SU-DHL-6 (cell line): ENCODE measurements around the gene INPP5A.

Source experiments
- H2AFZ ChIP-seq: fragments of 200-600 bp; sonication (generic); 2 replicates; pipeline ENCODE4 v1.6.1; 2014; ENCODE audit warnings: low read depth, mild to moderate bottlenecking, moderate library complexity, mixed read lengths, antibody characterized with exemption, low read length; ENCODE audit not compliant: severe bottlenecking
- H3F3A ChIP-seq: fragments of 200-600 bp; shearing (Covaris generic); 2 replicates; pipeline ENCODE4 v1.6.0; 2016; ENCODE audit warnings: antibody characterized with exemption, mild to moderate bottlenecking; ENCODE audit not compliant: insufficient read depth
- H3K27ac ChIP-seq: fragments of 200-600 bp; sonication (generic); 2 replicates; pipeline ENCODE4 v1.5.1; 2016; ENCODE audit warnings: low read depth, mild to moderate bottlenecking, low read length, moderate library complexity, mixed read lengths
- H3K27me3 ChIP-seq: fragments of 200-600 bp; sonication (generic), shearing (Covaris generic); 2 replicates; pipeline ENCODE4 v1.6.0; 2014; ENCODE audit warnings: mild to moderate bottlenecking, low read length
- H3K36me3 ChIP-seq: fragments of 200-600 bp; sonication (generic); 2 replicates; pipeline ENCODE4 v1.6.1; 2014; ENCODE audit warnings: mild to moderate bottlenecking, low read length, mixed read lengths
- H3K4me2 ChIP-seq: fragments of 300-600, 200-600 bp; shearing (Covaris generic), sonication (generic); 2 replicates; pipeline ENCODE4 v1.6.0; 2014; ENCODE audit warnings: low read length, low read depth, mild to moderate bottlenecking; ENCODE audit not compliant: poor library complexity, severe bottlenecking
- H3K4me3 ChIP-seq: fragments of 200-600 bp; sonication (generic); 2 replicates; pipeline ENCODE4 v1.5.1; 2014; ENCODE audit warnings: antibody characterized with exemption, low read length, mild to moderate bottlenecking, mixed read lengths; ENCODE audit not compliant: insufficient read depth, poor library complexity, severe bottlenecking
- H3K79me2 ChIP-seq: fragments of 200-600 bp; sonication (generic); 2 replicates; pipeline ENCODE4 v1.6.1; 2014; ENCODE audit warnings: mild to moderate bottlenecking, low read length, moderate library complexity; ENCODE audit not compliant: insufficient read depth
- H3K9ac ChIP-seq: fragments of 200-600 bp; sonication (generic); 2 replicates; pipeline ENCODE4 v1.7.0; 2014; ENCODE audit warnings: mild to moderate bottlenecking, low read length
- H3K9me2 ChIP-seq: fragments of 200-600 bp; sonication (generic); replicated peaks from 2 replicates; pipeline ENCODE4 v1.6.1; 2014; ENCODE audit warnings: low read length; ENCODE audit not compliant: insufficient read depth
- H3K9me3 ChIP-seq: fragments of 200-600 bp; sonication (generic); 2 replicates; pipeline ENCODE4 v1.6.1; 2014; ENCODE audit warnings: low read length, mixed read lengths; ENCODE audit not compliant: insufficient read depth
- H4K20me1 ChIP-seq: fragments of 200-600 bp; sonication (generic); 2 replicates; pipeline ENCODE4 v1.6.1; 2014; ENCODE audit warnings: low read depth, mild to moderate bottlenecking, antibody characterized with exemption, low read length, moderate library complexity, mixed read lengths
- EZH2phosphoT487 ChIP-seq: fragments of 200-600 bp; sonication (generic), shearing (Covaris generic); conservative IDR thresholded peaks from 2 replicates; pipeline ENCODE4 v1.6.1; 2018; ENCODE audit warnings: mild to moderate bottlenecking, antibody characterized with exemption, low read length, moderate library complexity, mixed read lengths
- TF ChIP-seq, protein P1 (sequence below): fragments of 200-600 bp; sonication (generic); IDR thresholded peaks from one replicate; pipeline ENCODE4 v1.5.1; 2017; ENCODE audit warnings: antibody characterized with exemption, mild to moderate bottlenecking, low read length, moderate library complexity; ENCODE audit not compliant: insufficient read depth, poor library complexity, severe bottlenecking

INPP5A gene

DNA sequence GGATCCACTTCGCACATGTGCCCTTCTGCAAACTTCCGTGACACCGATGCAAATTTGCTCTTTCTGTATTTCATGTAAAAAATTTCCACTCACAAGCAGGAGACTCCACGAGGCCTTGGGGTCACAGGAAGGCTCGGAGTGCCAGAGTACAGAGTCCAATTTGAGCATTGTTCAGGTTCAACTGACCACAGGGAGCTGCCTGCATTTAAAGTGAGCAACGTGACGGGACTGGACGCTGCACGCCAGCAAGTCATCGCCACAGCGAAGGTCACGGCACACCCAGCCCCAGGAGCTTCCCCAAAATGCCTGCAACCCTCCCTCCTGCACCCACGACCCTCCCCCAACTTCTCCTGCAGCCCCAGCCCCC, 289.8 kb downstream of the INPP5A start:
- H3K9me3 ChIP-seq: peaks cover 23% of the 10 kb centered on the region; the same call in 1 of the 2 replicates
- no peak overlapping the region for H3K9ac ChIP-seq
- no peak for TF ChIP-seq EZH2phosphoT487
- TF ChIP-seq, protein P1, sequence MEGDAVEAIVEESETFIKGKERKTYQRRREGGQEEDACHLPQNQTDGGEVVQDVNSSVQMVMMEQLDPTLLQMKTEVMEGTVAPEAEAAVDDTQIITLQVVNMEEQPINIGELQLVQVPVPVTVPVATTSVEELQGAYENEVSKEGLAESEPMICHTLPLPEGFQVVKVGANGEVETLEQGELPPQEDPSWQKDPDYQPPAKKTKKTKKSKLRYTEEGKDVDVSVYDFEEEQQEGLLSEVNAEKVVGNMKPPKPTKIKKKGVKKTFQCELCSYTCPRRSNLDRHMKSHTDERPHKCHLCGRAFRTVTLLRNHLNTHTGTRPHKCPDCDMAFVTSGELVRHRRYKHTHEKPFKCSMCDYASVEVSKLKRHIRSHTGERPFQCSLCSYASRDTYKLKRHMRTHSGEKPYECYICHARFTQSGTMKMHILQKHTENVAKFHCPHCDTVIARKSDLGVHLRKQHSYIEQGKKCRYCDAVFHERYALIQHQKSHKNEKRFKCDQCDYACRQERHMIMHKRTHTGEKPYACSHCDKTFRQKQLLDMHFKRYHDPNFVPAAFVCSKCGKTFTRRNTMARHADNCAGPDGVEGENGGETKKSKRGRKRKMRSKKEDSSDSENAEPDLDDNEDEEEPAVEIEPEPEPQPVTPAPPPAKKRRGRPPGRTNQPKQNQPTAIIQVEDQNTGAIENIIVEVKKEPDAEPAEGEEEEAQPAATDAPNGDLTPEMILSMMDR: no peak
- no peaks in the 10 kb centered on the region for H3K27me3 ChIP-seq
- no peak overlapping the region for H2AFZ ChIP-seq
- no peak overlapping the region for H3K4me2 ChIP-seq
- H3K4me3 ChIP-seq: no peak overlapping the region
- H3K36me3 ChIP-seq: no peaks in the 10 kb centered on the region
- no peaks in the 10 kb centered on the region for H4K20me1 ChIP-seq
- H3K27ac ChIP-seq: no peak overlapping the region
- peaks cover 3% of the 10 kb centered on the region for H3F3A ChIP-seq
- no peaks in the 10 kb centered on the region for H3K79me2 ChIP-seq
- H3K9me2 ChIP-seq: no peaks in the 10 kb centered on the region

DNA sequence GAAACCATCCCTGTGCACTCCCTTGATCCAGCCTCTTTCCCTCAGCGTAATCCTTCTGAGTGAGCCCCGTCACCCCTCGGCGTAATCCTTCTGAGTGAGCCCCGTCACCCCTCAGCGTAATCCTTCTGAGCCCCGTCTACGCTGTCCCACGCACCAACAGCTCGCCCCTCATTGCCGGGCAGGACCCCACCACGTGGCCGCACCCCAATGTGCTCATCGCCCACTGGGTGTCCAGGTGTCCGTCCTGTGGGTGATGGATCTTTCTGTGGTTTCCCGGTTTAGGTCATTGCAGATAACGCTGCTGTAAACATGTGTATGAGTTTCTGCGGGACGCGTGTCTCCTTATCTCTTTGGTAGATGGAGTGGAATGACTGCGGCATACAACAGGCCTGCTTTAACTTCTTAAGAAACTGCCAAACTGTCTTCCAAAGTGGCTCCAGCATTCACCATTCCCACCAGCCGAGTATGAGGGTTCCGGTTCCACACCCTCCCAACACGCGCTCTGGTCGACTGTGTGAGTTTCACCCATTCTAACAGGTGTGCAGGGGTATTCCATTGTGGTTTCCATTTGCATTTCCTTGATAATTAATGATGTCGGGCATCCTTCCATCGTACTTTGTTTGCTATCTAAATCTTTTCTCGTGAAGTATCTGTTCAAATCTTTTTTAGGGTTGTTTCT, 290.4 kb downstream of the INPP5A start:
- Histone ChIP-seq H3F3A (peaks cover 3% of the 10 kb centered on the region), H3K4me2 (no peak overlapping the region), H3K36me3 (no peaks in the 10 kb centered on the region), H3K79me2 (no peaks in the 10 kb centered on the region), H3K27ac (no peak overlapping the region), H3K9ac (no peak overlapping the region), H4K20me1 (no peaks in the 10 kb centered on the region), H3K27me3 (no peaks in the 10 kb centered on the region), H3K9me3 (peaks cover 23% of the 10 kb centered on the region; the same call in 1 of the 2 replicates), H2AFZ (no peak overlapping the region), H3K9me2 (no peaks in the 10 kb centered on the region), H3K4me3 (no peak overlapping the region)
- TF ChIP-seq, protein P1: no peak
- TF ChIP-seq EZH2phosphoT487: no peak

DNA sequence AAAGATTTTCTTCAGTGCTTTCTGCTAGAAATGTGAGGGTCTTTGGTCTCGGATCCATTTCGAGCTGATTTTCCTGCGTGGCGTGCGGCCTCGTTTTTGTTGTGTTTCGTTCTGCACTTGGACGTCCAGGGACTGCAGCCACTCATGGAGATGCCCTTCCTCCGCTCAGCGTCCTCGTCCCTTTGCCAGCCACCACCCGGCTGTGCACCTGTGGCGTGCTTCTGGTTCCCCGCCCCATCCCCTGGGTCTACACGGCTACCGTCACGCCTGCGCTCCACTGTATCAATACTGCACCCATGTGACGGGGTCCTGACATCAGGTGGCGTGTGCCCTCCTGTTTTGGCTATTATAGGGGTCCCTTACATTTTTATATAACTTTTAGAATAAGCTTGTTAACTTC, 291.1 kb downstream of the INPP5A start:
- peaks cover 23% of the 10 kb centered on the region; the same call in 1 of the 2 replicates for H3K9me3 ChIP-seq
- TF ChIP-seq EZH2phosphoT487: no peak
- TF ChIP-seq, protein P1: no peak
- no peaks in the 10 kb centered on the region for H4K20me1 ChIP-seq
- H3K4me3 ChIP-seq: no peak overlapping the region
- no peaks in the 10 kb centered on the region for H3K27me3 ChIP-seq
- no peak overlapping the region for H3K9ac ChIP-seq
- no peaks in the 10 kb centered on the region for H3K36me3 ChIP-seq
- H3K27ac ChIP-seq: no peak overlapping the region
- H3F3A ChIP-seq: peaks cover 3% of the 10 kb centered on the region
- no peaks in the 10 kb centered on the region for H3K79me2 ChIP-seq
- H2AFZ ChIP-seq: no peak overlapping the region
- no peaks in the 10 kb centered on the region for H3K9me2 ChIP-seq
- no peak overlapping the region for H3K4me2 ChIP-seq
